ENCODE results near the gene PARD3B. TPM values are rescaled to one million over a fixed set of nuclear protein-coding genes. Genes with fewer than 3 reads are reported as not detected.

The PARD3B gene
- total and polyA plus RNA-seq, 7 donors, result 0.42 to 6.0 (median 4.8) TPM

- DNase-seq, result no peak
- Histone ChIP-seq H3K36me3 (ENCODE audit: insufficient read depth in 1 of 2, low read depth in 1 of 2) (no peaks in the 10 kb centered on the region), H3K4me1 (no peaks in the 10 kb centered on the region), H3K9me3 (no peaks in the 10 kb centered on the region), H3K27ac (no peak overlapping the region), H3K27me3 (ENCODE audit: insufficient read depth in 3 of 3, low read length in 2 of 3) (no peaks in the 10 kb centered on the region), H3K4me3 (no peak overlapping the region)
- TF ChIP-seq CTCF (IDR thresholded peaks at IDR 0.05), result no peak
- 95 to 97% (median 97%) methylated on average over 3 of the region's 3 CpGs for WGBS, 3 donors
- no peak for ATAC-seq
- intact Hi-C loops (cut with DNase I), result no loop called here
Measured at GRCh38 chr2:204725693-204726360, 180.6 kb downstream of the PARD3B start.

GRCh38 chr2:204726831-204727230 lies 181.6 kb downstream of the PARD3B start:
- intact Hi-C loops (cut with DNase I), result no loop called here
- H3K27me3 ChIP-seq (ENCODE audit: insufficient read depth in 3 of 3, low read length in 2 of 3), result no peaks in the 10 kb centered on the region
- WGBS, 3 donors, result 76 to 77% (median 77%) methylated on average over 3 of the region's 3 CpGs
- ATAC-seq (no peak), DNase-seq (no peak)
- no peak overlapping the region for H3K4me3 ChIP-seq
- no peak for TF ChIP-seq CTCF (IDR thresholded peaks at IDR 0.05)
- H3K4me1 ChIP-seq, result no peaks in the 10 kb centered on the region
- H3K36me3 ChIP-seq (ENCODE audit: insufficient read depth in 1 of 2, low read depth in 1 of 2), result no peaks in the 10 kb centered on the region
- no peak overlapping the region for H3K27ac ChIP-seq
- no peaks in the 10 kb centered on the region for H3K9me3 ChIP-seq

GRCh38 chr2:204727368-204727767 lies 182.1 kb downstream of the PARD3B start:
- Histone ChIP-seq H3K27me3 (ENCODE audit: insufficient read depth in 3 of 3, low read length in 2 of 3) (no peaks in the 10 kb centered on the region), H3K9me3 (no peaks in the 10 kb centered on the region), H3K36me3 (ENCODE audit: insufficient read depth in 1 of 2, low read depth in 1 of 2) (no peaks in the 10 kb centered on the region), H3K27ac (no peak overlapping the region), H3K4me1 (no peaks in the 10 kb centered on the region), H3K4me3 (no peak overlapping the region)
- ATAC-seq, result no peak
- TF ChIP-seq CTCF (IDR thresholded peaks at IDR 0.05), result no peak
- intact Hi-C loops (cut with DNase I), result no loop called here
- no peak for DNase-seq
- whole genome bisulfite sequencing, 3 donors, result 71 to 75% (median 74%) methylated on average over 3 of the region's 3 CpGs

- intact Hi-C loops (cut with DNase I), result no loop called here
- no peak overlapping the region for H3K27ac ChIP-seq
- no peaks in the 10 kb centered on the region for H3K4me1 ChIP-seq
- no peak for ATAC-seq
- no peaks in the 10 kb centered on the region for H3K9me3 ChIP-seq
- H3K27me3 ChIP-seq (ENCODE audit: insufficient read depth in 3 of 3, low read length in 2 of 3), result no peaks in the 10 kb centered on the region
- H3K4me3 ChIP-seq, result no peak overlapping the region
- DNase-seq, result no peak
- 71 to 77% (median 76%) methylated on average over 4 of the region's 4 CpGs for WGBS, 3 donors
- TF ChIP-seq CTCF (IDR thresholded peaks at IDR 0.05), result no peak
- H3K36me3 ChIP-seq (ENCODE audit: insufficient read depth in 1 of 2, low read depth in 1 of 2), result no peaks in the 10 kb centered on the region
Measured at GRCh38 chr2:204730603-204731002, 185.3 kb downstream of the PARD3B start.

GRCh38 chr2:204732019-204732418 lies 186.7 kb downstream of the PARD3B start:
- Histone ChIP-seq H3K4me1 (no peaks in the 10 kb centered on the region), H3K36me3 (ENCODE audit: insufficient read depth in 1 of 2, low read depth in 1 of 2) (no peaks in the 10 kb centered on the region), H3K4me3 (no peak overlapping the region), H3K27me3 (ENCODE audit: insufficient read depth in 3 of 3, low read length in 2 of 3) (no peaks in the 10 kb centered on the region), H3K27ac (no peak overlapping the region), H3K9me3 (no peaks in the 10 kb centered on the region)
- TF ChIP-seq CTCF (IDR thresholded peaks at IDR 0.05), result no peak
- DNase-seq (no peak), ATAC-seq (no peak)
- intact Hi-C loops (cut with DNase I), result no loop called here
- WGBS, 3 donors, result 48 to 59% (median 49%) methylated on average over 3 of the region's 3 CpGs
